GM21619 (cell line): ENCODE data around the gene OBSCN.

Experiments
- ATAC-seq: cut with Tn5 transposase; IDR thresholded peaks from one replicate; pipeline ENCODE4 v1.9.1; 2021; ENCODE audit not compliant: unreplicated experiment

OBSCN gene

DNA sequence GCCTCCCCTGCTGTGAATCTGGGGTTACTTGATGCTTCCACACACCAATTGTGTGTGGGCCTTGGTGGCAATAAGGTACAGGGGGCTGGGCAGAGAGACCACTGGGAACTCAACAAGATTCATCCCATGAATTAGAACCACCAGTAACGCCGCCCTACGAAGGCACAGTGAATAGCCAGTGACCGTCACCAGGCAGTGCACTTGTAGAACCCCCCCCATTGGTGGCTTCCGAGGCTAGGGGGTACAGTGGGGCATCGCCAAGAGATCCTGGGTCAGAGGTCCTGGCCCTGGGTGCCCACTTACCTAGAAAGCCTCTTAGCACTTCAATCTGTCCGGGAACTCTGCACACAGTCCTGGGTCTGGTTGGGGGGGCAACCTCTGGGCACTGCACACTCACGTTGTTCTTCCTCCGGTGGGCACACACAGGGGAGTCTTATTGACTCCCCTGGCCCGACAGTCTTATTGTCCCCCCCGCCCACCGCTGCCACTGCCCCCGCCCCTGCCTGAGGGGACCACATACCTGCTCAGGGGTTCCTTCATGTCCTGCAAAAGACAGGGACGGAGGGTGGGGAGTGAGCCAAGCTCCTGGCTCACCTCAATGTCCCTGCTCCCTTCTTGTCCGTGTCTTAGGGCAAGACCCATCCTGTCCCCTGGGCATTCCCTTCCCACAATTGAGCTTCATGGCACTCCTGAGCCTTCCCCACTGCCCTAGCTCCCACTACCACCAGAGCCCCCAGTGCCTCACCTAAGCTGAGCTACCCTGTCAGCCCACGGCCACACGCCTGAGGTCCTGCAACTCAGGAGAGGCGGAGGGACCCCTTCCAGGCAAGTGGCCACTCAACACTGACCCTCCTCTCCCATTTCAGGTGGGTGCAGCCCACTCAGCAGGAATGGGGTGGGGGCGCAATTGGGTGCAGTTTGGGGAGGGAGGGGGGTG, 201.3 kb downstream of the OBSCN start:
- ATAC-seq = no peak

DNA sequence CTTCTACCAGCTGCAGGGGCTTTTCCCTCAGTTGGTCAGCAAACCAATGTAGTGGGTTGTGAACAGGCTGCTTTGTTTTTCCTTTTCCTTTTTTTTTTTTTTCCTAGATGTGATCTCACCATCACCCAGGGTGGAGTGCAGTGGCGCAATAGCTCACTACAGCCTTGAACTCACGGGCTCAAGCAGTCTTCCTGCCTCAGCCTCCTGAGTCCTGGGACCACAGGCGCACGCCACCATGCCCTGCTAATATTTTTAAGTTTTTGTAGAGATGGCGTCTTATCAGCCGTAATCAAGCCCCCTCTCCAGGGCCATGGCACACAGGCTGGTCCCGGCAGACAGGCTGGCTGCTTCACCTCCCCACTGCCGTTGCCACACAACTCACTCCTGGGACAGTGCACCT, 202.2 kb downstream of the OBSCN start:
- no peak for ATAC-seq

DNA sequence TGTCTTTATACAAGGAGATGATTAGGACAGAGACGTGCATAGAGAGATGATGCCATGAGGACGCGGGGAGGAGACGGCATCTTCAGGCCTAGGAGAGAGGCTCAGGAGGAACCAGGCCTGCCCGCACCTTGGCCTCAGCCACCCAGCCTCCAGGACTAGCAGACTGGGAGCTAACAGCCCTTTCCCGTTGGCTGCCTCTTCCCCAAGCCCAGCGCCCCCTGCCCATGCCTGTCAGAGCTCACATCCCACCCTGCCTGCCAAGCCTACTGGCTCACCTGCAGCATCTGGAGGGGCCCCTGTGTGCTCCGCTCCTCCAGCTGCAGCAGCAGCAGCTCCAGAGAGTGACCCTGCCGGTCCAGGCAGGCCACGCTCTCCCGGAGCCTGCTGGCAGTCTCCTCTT, 202.8 kb downstream of the OBSCN start:
- no peak for ATAC-seq

DNA sequence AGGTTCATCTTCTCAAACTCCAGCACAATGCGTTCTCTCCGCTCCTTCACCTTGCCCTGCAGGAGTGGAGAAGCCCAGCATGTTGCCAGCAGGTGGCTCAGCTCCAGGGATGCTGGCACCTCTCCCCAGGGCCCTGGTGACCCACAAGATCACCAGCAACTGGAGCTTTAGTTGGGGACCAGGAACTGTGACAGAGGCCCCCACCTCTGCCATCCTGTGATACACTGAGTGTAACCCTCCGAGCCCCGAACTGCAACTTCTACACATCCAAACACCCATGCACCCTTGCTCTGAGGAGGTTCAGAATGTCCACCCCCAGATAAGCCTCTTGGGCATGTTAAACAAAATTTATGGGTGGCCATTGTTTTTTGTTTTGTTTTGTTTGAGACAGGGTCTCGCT, 203.3 kb downstream of the OBSCN start:
- no peak for ATAC-seq

DNA sequence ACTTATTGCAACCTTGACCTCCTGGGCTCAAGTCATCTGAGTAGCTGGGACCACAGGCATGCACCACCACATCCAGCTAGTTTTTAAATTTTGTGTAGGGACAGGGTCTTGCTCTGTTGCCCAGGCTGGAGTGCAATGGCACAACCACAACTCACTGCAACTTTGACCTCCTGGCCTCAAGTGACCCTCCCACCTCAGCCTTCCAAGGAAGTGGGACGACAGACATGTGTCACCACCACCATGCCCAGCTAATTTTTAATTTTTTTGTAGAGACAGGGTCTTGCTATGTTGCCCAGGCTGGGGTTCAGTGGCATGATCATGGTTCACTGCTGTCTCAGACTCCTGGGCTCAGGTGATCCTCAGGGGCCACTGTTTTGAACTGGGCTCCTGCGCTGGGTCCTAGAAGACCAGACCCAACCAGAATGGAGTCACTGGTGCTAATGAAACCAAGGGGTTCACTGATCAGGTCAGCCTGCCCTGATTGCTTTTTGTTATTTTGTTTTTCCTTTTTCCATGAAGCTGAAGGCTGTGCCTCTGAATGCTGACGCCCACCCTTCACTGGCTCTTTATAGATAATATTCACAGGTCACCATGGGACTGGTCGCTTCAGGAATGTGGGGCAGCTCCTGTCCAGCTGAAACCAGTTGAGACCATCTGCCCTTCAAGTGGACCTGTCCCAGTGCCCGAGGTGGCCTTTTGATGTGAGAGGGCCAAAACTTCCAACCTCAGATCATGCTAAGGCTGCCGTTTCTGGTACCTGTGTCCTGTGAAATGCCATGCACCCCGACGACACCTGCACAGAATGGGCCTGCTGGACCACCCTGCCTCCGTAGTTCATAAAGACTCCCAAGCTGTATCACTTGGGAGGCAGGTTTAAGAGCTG, 203.9 kb downstream of the OBSCN start:
- no peak for ATAC-seq

GRCh38 chr1:228413241-228414010, 205.6 kb downstream of the OBSCN start:
- ATAC-seq = no peak

DNA sequence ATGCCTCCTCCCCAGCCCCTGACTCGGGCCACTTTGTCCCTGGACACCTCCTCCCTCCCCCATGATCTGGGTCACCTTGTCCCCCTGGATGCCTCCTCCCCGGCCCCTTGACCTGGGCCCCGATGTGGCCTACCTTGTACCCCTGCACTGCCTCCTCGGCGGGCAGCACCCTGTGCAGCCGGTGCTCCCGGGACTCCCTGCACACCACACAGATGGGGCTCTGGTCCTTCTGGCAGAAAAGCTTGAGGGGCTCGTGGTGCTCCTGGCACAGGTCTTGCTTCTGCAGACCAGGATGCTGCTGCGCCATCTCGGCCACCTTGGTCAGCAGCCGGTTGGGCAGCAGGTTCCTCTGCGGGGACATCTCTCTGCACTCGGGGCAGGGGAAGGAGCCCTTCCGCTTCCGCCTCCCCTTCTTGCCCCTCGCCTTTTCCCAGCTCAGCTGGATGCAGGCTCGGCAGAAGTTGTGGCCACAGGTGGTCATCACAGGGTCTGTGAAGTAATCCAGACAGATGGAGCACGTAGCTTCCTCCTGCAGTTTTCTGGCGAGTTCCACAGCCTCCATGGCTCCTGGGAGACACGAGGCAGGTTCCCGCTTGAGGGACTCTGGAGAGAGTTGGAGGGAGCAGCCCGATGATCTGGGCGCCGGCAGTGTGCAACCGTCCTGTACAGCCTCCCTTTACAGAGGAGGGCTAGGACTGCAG, 206.8 kb downstream of the OBSCN start:
- no peak for ATAC-seq

DNA sequence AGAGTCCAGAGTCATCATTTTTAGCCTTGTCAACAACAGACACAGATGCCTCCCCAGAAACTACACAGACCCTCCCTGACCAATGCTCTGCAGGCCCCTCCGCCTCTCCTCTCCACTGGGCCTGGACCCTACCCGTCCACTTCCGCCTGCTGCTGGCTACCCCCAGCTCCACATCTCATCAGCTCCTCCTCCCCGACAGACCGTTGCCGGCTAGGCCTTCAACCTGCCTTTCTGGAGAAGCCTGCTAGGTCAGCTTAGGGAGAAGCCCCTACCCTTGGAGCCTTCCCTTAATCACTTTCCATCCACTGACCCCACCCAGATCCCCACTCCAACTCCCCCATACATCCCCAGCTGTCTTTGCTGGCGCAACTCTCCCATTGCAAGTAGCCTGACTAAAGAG, 207.4 kb downstream of the OBSCN start:
- ATAC-seq = no peak

GRCh38 chr1:228415853-228416216, 208.0 kb downstream of the OBSCN start:
- ATAC-seq = no peak

- ATAC-seq = no peak
These were observed 208.5 kb downstream of the OBSCN start, which contains the start of gene TRIM17 for GRCh38 chr1:228416217-228416933. TRIM17 (minus strand) TSS chr1:228416861; CDS start chr1:228415072, 1,789 bp downstream.

- no peak for ATAC-seq
These were observed 209.2 kb downstream of the OBSCN start for GRCh38 chr1:228417061-228417460.

DNA sequence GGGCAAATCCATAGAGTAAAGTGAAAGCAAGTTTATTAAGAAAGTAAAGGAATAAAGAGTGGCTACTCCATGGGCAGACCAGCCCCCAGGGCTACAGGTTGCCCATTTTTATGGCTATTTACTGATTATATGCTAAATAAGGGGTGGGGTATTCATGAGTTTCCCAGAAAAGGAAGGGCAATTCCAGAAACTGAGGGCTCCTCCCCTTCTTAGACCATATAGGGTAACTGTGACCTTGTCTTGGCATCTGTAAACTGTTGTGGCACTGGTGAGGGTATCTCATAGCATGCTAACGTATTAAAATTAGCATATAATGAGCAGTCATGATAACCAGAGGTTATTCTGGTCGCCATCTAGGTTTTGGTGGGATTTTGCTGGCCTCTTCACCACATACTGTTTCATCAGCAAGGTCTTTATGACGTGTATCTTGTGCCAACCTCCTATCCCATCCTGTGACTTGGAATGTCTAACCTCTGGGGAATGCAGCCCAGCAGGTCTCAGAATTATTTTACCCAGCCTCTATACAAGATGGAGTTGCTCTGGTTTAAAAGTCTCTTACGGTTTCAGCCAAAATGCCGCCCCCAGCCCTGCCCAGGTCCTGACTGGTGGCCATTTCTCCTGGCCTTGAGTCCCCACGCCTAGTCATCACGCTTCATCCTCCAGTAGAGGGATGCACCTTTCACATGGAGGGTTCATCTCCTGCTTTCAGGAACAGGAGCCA, 209.8 kb downstream of the OBSCN start:
- no peak for ATAC-seq

GRCh38 chr1:228420968-228421826, 213.4 kb downstream of the OBSCN start:
- no peak for ATAC-seq

DNA sequence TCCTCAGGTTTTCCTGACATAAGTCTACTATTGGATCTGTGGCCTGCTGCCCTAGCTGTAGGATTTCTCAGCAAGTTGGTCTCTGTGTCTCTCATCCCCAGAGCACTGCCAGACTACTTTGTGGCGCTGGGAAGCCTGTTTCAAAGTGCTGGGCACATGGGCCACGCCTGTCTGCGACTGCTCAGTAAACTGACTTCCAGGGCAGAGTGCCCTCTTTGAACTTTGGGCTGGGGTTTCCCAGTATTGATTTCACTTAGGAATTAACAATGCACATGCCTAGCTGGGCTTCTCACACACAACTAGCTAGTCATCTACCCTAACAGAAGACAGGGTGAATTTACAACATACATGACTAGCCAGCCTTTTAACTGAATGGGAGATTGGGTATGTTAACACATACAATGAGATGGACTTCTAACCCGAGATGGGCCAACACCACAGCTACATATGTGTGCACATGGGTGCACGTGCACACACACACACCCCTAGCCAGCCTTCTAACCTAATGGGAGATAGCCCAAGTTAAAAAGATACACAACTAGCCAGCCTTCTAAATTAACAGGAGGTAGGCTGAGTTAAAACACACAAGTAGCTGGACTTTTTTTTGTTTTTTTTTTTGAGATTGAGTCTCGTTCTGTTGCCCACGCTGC, 215.7 kb downstream of the OBSCN start:
- ATAC-seq = no peak

GRCh38 chr1:228424685-228425660, 217.1 kb downstream of the OBSCN start:
- no peak for ATAC-seq

- ATAC-seq = no peak
These were observed 218.8 kb downstream of the OBSCN start for GRCh38 chr1:228426518-228427175.
